HG03565 (cell line): ENCODE data around the gene AP3S1.
A peak's percentile ranks its signal among the peaks of the same experiment; 100 is the strongest.
"Not testable (repeated sequence)": the region's sequence is repeated elsewhere in the genome, so short reads cannot be mapped to it uniquely, and the experiment has no call there.

Experiments
- ATAC-seq: cut with Tn5 transposase; IDR thresholded peaks from one replicate; pipeline ENCODE4 v1.9.1; 2021; ENCODE audit warnings: mild to moderate bottlenecking, moderate library complexity; ENCODE audit not compliant: unreplicated experiment

The AP3S1 gene

GRCh38 chr5:115841382-115842088 lies at the start of gene AP3S1, which contains the start of gene ATG12:
AP3S1 (plus strand) TSS chr5:115841935; CDS start chr5:115842038, 103 bp downstream.
ATG12 (minus strand) TSS chr5:115841565; CDS start chr5:115841552, 13 bp downstream.
- peak; percentile 70 for ATAC-seq

GRCh38 chr5:115795700-115796099 lies 46.0 kb upstream of the AP3S1 start:
- ATAC-seq: no peak

- no peak for ATAC-seq
Measured at GRCh38 chr5:115796656-115797055, 45.1 kb upstream of the AP3S1 start.

GRCh38 chr5:115798252-115798651 lies 43.5 kb upstream of the AP3S1 start:
- ATAC-seq: no peak

GRCh38 chr5:115800108-115800507 lies 41.6 kb upstream of the AP3S1 start:
- no peak for ATAC-seq

- ATAC-seq: no peak
Measured at GRCh38 chr5:115801152-115801551, 40.6 kb upstream of the AP3S1 start.

GRCh38 chr5:115801984-115802383 lies 39.8 kb upstream of the AP3S1 start:
- no peak for ATAC-seq

- ATAC-seq: no peak
Measured at GRCh38 chr5:115806986-115807653, 34.6 kb upstream of the AP3S1 start.

GRCh38 chr5:115807654-115808052 lies 34.1 kb upstream of the AP3S1 start:
- ATAC-seq: no peak

GRCh38 chr5:115808066-115808465 lies 33.7 kb upstream of the AP3S1 start:
- not testable (repeated sequence) for ATAC-seq

- ATAC-seq: no peak
Measured at GRCh38 chr5:115809946-115810345, 31.8 kb upstream of the AP3S1 start.

- ATAC-seq: no peak
Measured at GRCh38 chr5:115810761-115811160, 31.0 kb upstream of the AP3S1 start.

GRCh38 chr5:115811406-115811805 lies 30.3 kb upstream of the AP3S1 start:
- no peak for ATAC-seq

GRCh38 chr5:115812372-115812771 lies 29.4 kb upstream of the AP3S1 start:
- ATAC-seq: no peak

- no peak for ATAC-seq
Measured at GRCh38 chr5:115813719-115814118, 28.0 kb upstream of the AP3S1 start.

GRCh38 chr5:115815006-115815692 lies 26.6 kb upstream of the AP3S1 start:
- no peak for ATAC-seq

GRCh38 chr5:115815693-115816225 lies 26.0 kb upstream of the AP3S1 start:
- no peak for ATAC-seq

- no peak for ATAC-seq
Measured at GRCh38 chr5:115816226-115817081, 25.3 kb upstream of the AP3S1 start, which contains the start of gene CDO1. CDO1 (minus strand) TSS chr5:115816659; CDS start chr5:115816397, 262 bp downstream.

GRCh38 chr5:115817386-115817785 lies 24.3 kb upstream of the AP3S1 start:
- no peak for ATAC-seq

- no peak for ATAC-seq
Measured at GRCh38 chr5:115818821-115819220, 22.9 kb upstream of the AP3S1 start.
